ENCODE measurements around the gene CCNDBP1. TPM values are rescaled to one million over a fixed set of nuclear protein-coding genes. Genes with fewer than 3 reads are reported as not detected.
"Not testable (repeated sequence)": the region's sequence is repeated elsewhere in the genome, so short reads cannot be mapped to it uniquely, and the experiment has no call there.

Gene CCNDBP1
- total RNA-seq, 1 experiment from 2014 or later = 96.2 TPM

GRCh38 chr15:43211224-43211735, 26.1 kb downstream of the CCNDBP1 start:
- in situ Hi-C loops (cut with HindIII; ENCODE audit: low pct_unique_long_range_greater_than_20kb, low sequenced_read_pairs) = no loop called here
- DNase-seq (ENCODE audit: low read depth) = no peak

GRCh38 chr15:43212299-43212698, 27.1 kb downstream of the CCNDBP1 start:
- DNase-seq (ENCODE audit: low read depth) = no peak
- in situ Hi-C loops (cut with HindIII; ENCODE audit: low pct_unique_long_range_greater_than_20kb, low sequenced_read_pairs) = no loop called here

GRCh38 chr15:43212951-43213350, 27.7 kb downstream of the CCNDBP1 start:
- no peak for DNase-seq (ENCODE audit: low read depth)
- in situ Hi-C loops (cut with HindIII; ENCODE audit: low pct_unique_long_range_greater_than_20kb, low sequenced_read_pairs) = no loop called here

GRCh38 chr15:43213466-43213865, 28.3 kb downstream of the CCNDBP1 start:
- in situ Hi-C loops (cut with HindIII; ENCODE audit: low pct_unique_long_range_greater_than_20kb, low sequenced_read_pairs) = no loop called here
- no peak for DNase-seq (ENCODE audit: low read depth)

GRCh38 chr15:43214169-43214568, 29.0 kb downstream of the CCNDBP1 start:
- no peak for DNase-seq (ENCODE audit: low read depth)
- in situ Hi-C loops (cut with HindIII; ENCODE audit: low pct_unique_long_range_greater_than_20kb, low sequenced_read_pairs) = no loop called here

GRCh38 chr15:43214592-43215295, 29.5 kb downstream of the CCNDBP1 start:
- DNase-seq (ENCODE audit: low read depth) = no peak
- in situ Hi-C loops (cut with HindIII; ENCODE audit: low pct_unique_long_range_greater_than_20kb, low sequenced_read_pairs) = no loop called here

- in situ Hi-C loops (cut with HindIII; ENCODE audit: low pct_unique_long_range_greater_than_20kb, low sequenced_read_pairs) = no loop called here
- DNase-seq (ENCODE audit: low read depth) = no peak
These were observed 30.8 kb downstream of the CCNDBP1 start for GRCh38 chr15:43215961-43216360.

GRCh38 chr15:43218908-43219706, 33.9 kb downstream of the CCNDBP1 start:
- in situ Hi-C loops (cut with HindIII; ENCODE audit: low pct_unique_long_range_greater_than_20kb, low sequenced_read_pairs) = no loop called here
- no peak for DNase-seq (ENCODE audit: low read depth)

GRCh38 chr15:43219929-43220928, 35.0 kb downstream of the CCNDBP1 start:
- DNase-seq (ENCODE audit: low read depth) = no peak
- in situ Hi-C loops (cut with HindIII; ENCODE audit: low pct_unique_long_range_greater_than_20kb, low sequenced_read_pairs) = no loop called here

GRCh38 chr15:43220991-43221403, 35.8 kb downstream of the CCNDBP1 start, which contains the start of gene EPB42:
EPB42 (minus strand) TSS chr15:43221018; CDS start chr15:43220825, 193 bp downstream.
- no peak for DNase-seq (ENCODE audit: low read depth)
- in situ Hi-C loops (cut with HindIII; ENCODE audit: low pct_unique_long_range_greater_than_20kb, low sequenced_read_pairs) = no loop called here

- in situ Hi-C loops (cut with HindIII; ENCODE audit: low pct_unique_long_range_greater_than_20kb, low sequenced_read_pairs) = no loop called here
- no peak for DNase-seq (ENCODE audit: low read depth)
These were observed 36.2 kb downstream of the CCNDBP1 start for GRCh38 chr15:43221422-43221821.

GRCh38 chr15:43225201-43225949, 40.2 kb downstream of the CCNDBP1 start:
- peak; percentile 29 for DNase-seq (ENCODE audit: low read depth)
- in situ Hi-C loops (cut with HindIII; ENCODE audit: low pct_unique_long_range_greater_than_20kb, low sequenced_read_pairs) = no loop called here

GRCh38 chr15:43225950-43226255, 40.7 kb downstream of the CCNDBP1 start:
- in situ Hi-C loops (cut with HindIII; ENCODE audit: low pct_unique_long_range_greater_than_20kb, low sequenced_read_pairs); DNase-seq (ENCODE audit: low read depth): not testable (repeated sequence)

- in situ Hi-C loops (cut with HindIII; ENCODE audit: low pct_unique_long_range_greater_than_20kb, low sequenced_read_pairs) = no loop called here
- DNase-seq (ENCODE audit: low read depth) = no peak
These were observed 41.5 kb downstream of the CCNDBP1 start for GRCh38 chr15:43226436-43227305.

- DNase-seq (ENCODE audit: low read depth) = no peak
- in situ Hi-C loops (cut with HindIII; ENCODE audit: low pct_unique_long_range_greater_than_20kb, low sequenced_read_pairs) = no loop called here
These were observed 44.8 kb downstream of the CCNDBP1 start for GRCh38 chr15:43229977-43230376.

GRCh38 chr15:43230640-43231115, 45.5 kb downstream of the CCNDBP1 start:
- in situ Hi-C loops (cut with HindIII; ENCODE audit: low pct_unique_long_range_greater_than_20kb, low sequenced_read_pairs) = no loop called here
- DNase-seq (ENCODE audit: low read depth) = no peak

Data from Caki2 (cell line).